Pancreas (tissue), 10 donors: Measurements from ENCODE around the gene DPY19L1. TPM values are rescaled to one million over a fixed set of nuclear protein-coding genes. Genes with fewer than 3 reads are reported as not detected.
"Not testable (repeated sequence)": the region's sequence is repeated elsewhere in the genome, so short reads cannot be mapped to it uniquely, and the experiment has no call there.

Experiments used
- ATAC-seq, 4 donors: fragments of 200-7000 bp; cut with Tn5 transposase; one replicate each; pipeline versions ENCODE4 v1.8.0 to v1.9.1; 2020; ENCODE audit warnings: mild to moderate bottlenecking in 4 of 4, moderate library complexity in 4 of 4
- DNase-seq, 6 donors: peaks; one replicate each; pipeline ENCODE4 v3.0.0-alpha.2; 2020
- FAIRE-seq: peaks from 2 replicates; lab custom pipeline; 2012; peaks lifted over from hg19 to GRCh38; lab: Jason Lieb, UNC
- H3K27ac ChIP-seq, 4 donors: fragments of 200-600 bp; sonication (generic); 1 replicate in 3 of 4; 2 replicates in 1 of 4; pipeline versions ENCODE4 v1.5.0 to v1.8.0; 2020
- H3K27me3 ChIP-seq, 4 donors: fragments of 200-600 bp; one replicate each; pipeline ENCODE4 v1.8.0; 2021
- H3K36me3 ChIP-seq, 3 donors: fragments of 200-600 bp; sonication (generic) in 1 of 3; one replicate each; pipeline versions ENCODE4 v1.5.0 to v1.8.0; 2020 to 2021
- H3K4me1 ChIP-seq, 3 donors: fragments of 200-600 bp; one replicate each; pipeline ENCODE4 v1.8.0; 2021
- H3K4me3 ChIP-seq, 4 donors: fragments of 200-600 bp; sonication (generic) in 2 of 4; one replicate each; pipeline versions ENCODE4 v1.5.0 to v1.8.0; 2020 to 2021
- H3K9me3 ChIP-seq, 4 donors: fragments of 200-600 bp; one replicate each; pipeline ENCODE4 v1.8.0; 2021
- CTCF ChIP-seq, 4 donors: fragments of 200-600 bp; sonication (generic) in 3 of 4; IDR thresholded peaks; one replicate each; pipeline versions ENCODE4 v1.5.0 to v1.8.0; 2021; ENCODE audit warnings: antibody characterized with exemption in 4 of 4
- WGBS, 2 donors: extraction: QIAGEN DNeasy Blood & Tissue Kit; methylation state at CpG; one replicate each; pipeline ENCODE4 v1.1.7; 2013; 5-methylcytosine and 5-hydroxymethylcytosine counted together
- intact Hi-C, 3 donors: fragments of 100-400 bp; cut with DNase I; formaldehyde crosslinking; loops; one replicate each; pipeline versions ENCODE4 v1.11.1 to v1.14.2; 2022
- polyA plus RNA-seq, 2 donors: library from polyadenylated mRNA; stranded (reverse); fragments of 200-250 nt; gene quantifications; one replicate each; pipeline ENCODE4 v1.2.3, GENCODE V29; 2013
- total RNA-seq, 6 donors: library from RNA; stranded (reverse); fragmentation: NEBNext Ultra II Directional in 4 of 6; extraction: Animal tissue kit (Norgen Biotek cat#: 25700) in 4 of 6; gene quantifications; one replicate each; pipeline versions ENCODE4 v1.2.1 to v1.2.4, GENCODE V29; 2021 to 2023
- donor health status: healthy with polysubstance abuse.
- donor health status: DM: no; HTN: no; CAD: no; lungs with moderate emphysema.
- donor health status: DM: no; HTN: no; CAD: no.
- donor health status: control.
- donor health status: control.
- donor health status: Bipolar disorder and iron deficiency.
- donor health status: DM: yes; HTN: yes; CAD: no.
- donor health status: DM: no; HTN: no; CAD: no.
- donor health status: DM: no; HTN: no; CAD: no.
- donor health status: DM: yes; HTN: yes; CAD: no.

Gene DPY19L1
- total and polyA plus RNA-seq, 8 donors, result 1.6 to 12.9 (median 5.7) TPM

- H3K36me3 ChIP-seq, H3K4me3 ChIP-seq, FAIRE-seq, DNase-seq, ATAC-seq, H3K27me3 ChIP-seq, H3K27ac ChIP-seq, H3K4me1 ChIP-seq, H3K9me3 ChIP-seq, intact Hi-C loops: not testable (repeated sequence)
- 94% methylated on average over 2 to 5 of the region's 5 CpGs for WGBS, 2 donors
Measured at GRCh38 chr7:34996423-34997090, 40.7 kb downstream of the DPY19L1 start.

GRCh38 chr7:34995757-34996156, 41.5 kb downstream of the DPY19L1 start:
- Histone ChIP-seq H3K27me3 (no peaks in the 10 kb centered on the region), H3K27ac (no peak overlapping the region), H3K4me1 (peaks cover 0 to 6% (median 0%) of the 10 kb centered on the region in 3 donors), H3K36me3 (no peaks in the 10 kb centered on the region), H3K4me3 (no peak overlapping the region), H3K9me3 (no peaks in the 10 kb centered on the region)
- intact Hi-C loops, result no loop called here
- FAIRE-seq (no peak), DNase-seq (no peak), ATAC-seq (no peak)
- WGBS, 2 donors, result 78 to 80% methylated on average over 7 of the region's 7 CpGs
- no peak for TF ChIP-seq CTCF (IDR thresholded peaks at IDR 0.05)

GRCh38 chr7:34991938-34992840, 45.1 kb downstream of the DPY19L1 start:
- DNase-seq (no peak), FAIRE-seq (no peak), ATAC-seq (peak in 3 of 4 donors; percentile 53 to 84 (median 75))
- Histone ChIP-seq H3K36me3 (no peaks in the 10 kb centered on the region), H3K4me1 (peaks cover 0 to 6% (median 0%) of the 10 kb centered on the region in 3 donors), H3K27me3 (no peaks in the 10 kb centered on the region), H3K27ac (peak overlapping the region in 1 of 4 donors; percentile 37), H3K4me3 (no peak overlapping the region), H3K9me3 (no peaks in the 10 kb centered on the region)
- 75 to 76% methylated on average over 12 of the region's 12 CpGs for WGBS, 2 donors
- intact Hi-C loops, result no loop called here
- no peak for TF ChIP-seq CTCF (IDR thresholded peaks at IDR 0.05)

- H3K4me1 ChIP-seq, H3K9me3 ChIP-seq, H3K27ac ChIP-seq, H3K36me3 ChIP-seq, DNase-seq, H3K27me3 ChIP-seq, intact Hi-C loops, FAIRE-seq, H3K4me3 ChIP-seq, ATAC-seq: not testable (repeated sequence)
- 73 to 83% methylated on average over 2 of the region's 2 CpGs for WGBS, 2 donors
Measured at GRCh38 chr7:34988442-34989125, 48.7 kb downstream of the DPY19L1 start.

GRCh38 chr7:34985155-34985554, 52.1 kb downstream of the DPY19L1 start:
- WGBS, 2 donors, result 36 to 41% methylated on average over 3 of the region's 3 CpGs
- H3K4me1 ChIP-seq, H3K27ac ChIP-seq, ATAC-seq, H3K4me3 ChIP-seq, H3K27me3 ChIP-seq, H3K9me3 ChIP-seq, intact Hi-C loops, FAIRE-seq, H3K36me3 ChIP-seq, DNase-seq: not testable (repeated sequence)

- H3K4me1 ChIP-seq, H3K9me3 ChIP-seq, intact Hi-C loops, H3K27me3 ChIP-seq, H3K4me3 ChIP-seq, FAIRE-seq, DNase-seq, ATAC-seq, H3K36me3 ChIP-seq, H3K27ac ChIP-seq: not testable (repeated sequence)
- 95 to 96% methylated on average over 4 of the region's 4 CpGs for WGBS, 2 donors
Measured at GRCh38 chr7:34984140-34984539, 53.1 kb downstream of the DPY19L1 start.
